ENCODE measurements around the gene PROM2.
"Not testable (repeated sequence)": the region's sequence is repeated elsewhere in the genome, so short reads cannot be mapped to it uniquely, and the experiment has no call there.

Gene PROM2

DNA sequence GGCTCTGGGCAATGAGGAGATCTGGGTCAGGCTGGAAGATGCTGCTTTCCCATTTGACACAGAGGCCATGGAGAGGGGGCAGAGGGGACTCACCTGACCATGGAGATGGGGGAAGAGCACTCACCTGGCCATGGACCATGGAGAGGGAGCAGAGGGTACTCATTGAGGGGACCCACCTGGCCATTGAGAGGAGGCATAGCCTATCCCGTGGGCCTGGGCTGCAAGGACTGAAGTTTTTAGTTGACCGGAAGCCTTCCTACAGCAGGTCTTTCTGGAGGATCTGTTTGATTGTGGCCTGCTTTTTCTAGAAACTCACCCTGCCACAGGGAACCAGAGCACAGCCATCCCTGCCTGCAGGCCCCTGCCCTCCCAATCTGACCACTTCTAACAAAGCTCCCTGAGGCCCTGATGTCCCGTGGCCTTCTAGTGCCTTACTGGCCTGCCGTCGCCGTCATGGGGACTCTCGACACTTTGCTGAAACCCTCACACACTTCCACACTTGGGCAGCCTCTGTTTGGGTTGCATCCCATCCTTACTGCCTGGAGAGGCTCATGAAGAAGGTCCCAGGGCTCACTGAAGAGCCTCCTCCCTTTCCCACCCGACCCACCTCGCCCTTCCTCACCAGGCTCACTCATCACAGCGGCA, 5.1 kb upstream of the PROM2 start:
- no peak for DNase-seq (ENCODE audit: low spot score)

DNA sequence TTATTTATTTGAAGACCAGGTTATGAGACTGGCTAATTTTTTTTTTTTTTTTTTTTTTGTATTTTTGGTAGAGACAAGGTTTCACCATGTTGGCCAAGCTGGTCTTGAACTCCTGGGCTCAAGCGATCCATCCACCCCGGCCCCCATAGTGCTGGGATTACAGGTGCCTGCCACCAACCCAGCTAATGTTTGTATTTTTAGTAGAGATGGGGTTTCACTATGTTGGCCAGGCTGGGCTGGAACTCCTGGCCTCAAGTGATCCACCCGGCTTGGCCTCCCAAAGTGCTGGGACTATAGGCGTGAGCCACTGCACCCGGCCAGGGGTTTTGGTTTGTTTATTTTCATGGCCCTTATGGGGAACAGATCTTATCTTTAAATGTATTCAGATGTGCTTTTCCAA, 4.5 kb upstream of the PROM2 start:
- DNase-seq (ENCODE audit: low spot score), result not testable (repeated sequence)

DNA sequence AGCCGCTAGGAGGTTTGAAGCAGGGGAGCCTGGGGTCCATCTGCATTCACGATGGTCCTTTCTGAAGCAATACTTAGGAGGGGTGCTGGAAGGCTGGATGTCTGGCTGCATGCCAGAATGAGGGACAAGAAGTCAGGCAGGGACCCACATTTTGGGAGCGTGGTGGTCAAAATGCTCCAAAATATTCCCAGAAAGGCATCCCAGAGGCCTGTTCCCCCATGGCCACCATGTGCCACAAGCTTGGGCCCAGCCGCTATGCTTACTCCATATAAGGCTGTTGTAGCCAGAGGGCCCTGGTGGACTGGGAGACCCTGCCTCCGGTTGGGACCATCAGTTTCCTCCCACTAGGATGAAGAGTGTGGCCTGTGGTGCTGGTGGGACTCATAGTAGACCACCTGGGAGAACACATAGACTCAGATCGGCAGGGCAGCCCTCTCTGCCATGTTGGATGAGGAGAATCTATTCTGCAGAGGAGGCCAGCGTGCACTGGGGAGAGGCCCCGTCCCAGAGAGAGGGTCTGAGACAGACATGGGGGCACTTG, 3.6 kb upstream of the PROM2 start:
- no peak for DNase-seq (ENCODE audit: low spot score)

DNA sequence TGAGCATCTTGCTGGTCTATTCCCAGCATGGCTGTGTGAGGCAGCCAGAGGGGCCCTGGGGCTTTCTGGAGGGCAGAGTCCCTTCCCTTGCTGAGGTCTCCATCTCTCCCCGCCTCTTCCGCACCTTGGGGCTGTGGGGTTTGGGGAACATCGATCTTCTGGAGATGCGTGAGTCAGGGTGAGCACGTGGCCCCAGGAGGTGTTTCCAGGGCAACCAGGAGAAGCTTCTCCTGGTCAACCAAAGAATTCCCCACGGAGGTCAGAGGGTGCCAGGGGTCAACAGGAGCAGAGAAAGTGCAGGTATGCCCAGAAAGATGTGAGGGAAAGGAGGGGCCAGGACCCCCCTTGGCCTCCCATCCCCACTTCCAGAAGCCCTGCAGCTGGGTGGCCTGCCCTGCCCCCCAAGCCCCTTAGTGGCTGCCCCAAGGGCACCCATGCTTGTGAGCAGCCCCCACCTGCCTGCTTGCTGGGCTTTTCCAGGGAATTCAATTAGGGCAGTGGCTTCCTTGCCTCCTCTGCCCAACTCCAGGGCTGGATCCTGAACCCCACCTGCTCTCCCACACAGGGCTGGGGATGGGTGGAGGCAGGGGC, 2.8 kb upstream of the PROM2 start:
- no peak for DNase-seq (ENCODE audit: low spot score)

DNA sequence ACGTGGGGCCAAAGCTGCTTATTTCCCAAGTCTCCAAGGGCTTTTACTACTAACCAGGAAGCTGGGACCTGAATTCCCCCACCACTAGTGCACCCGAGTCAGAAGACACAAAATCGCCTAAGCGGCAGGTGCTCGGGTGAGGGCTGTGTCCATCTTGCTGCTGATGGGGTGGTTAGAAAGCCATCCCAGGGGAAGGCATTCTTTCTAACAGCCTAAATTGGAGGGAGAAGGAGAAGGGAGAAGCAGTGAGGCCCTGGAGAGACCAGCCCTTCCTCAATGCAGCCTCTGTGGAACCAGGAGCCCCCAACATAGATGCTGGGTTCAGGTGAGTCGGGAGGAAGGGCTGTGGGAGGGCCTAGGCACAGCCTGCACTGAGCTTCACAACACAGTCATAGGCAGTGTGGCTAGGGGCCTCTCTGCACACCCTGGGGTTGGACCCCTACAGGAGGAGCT, 1.9 kb upstream of the PROM2 start:
- no peak for DNase-seq (ENCODE audit: low spot score)

DNA sequence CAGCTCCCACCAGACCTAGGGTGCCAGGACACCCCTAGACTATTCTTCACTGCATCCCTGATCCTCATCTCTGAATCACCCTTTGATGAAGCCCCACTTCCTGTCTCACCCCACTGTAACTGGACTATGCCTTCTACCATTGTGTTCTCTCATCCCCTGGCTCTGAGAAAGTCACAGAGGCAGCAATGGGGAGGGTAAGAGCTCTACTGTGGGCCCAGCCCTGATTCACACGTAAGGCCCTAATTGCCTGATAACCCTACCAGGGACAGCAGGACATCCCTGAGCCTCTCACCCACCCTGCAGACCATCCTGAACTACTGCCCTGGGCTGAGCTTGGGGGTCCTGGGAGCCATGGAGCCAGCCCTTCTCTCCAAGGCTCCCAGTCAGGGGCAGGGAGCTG, 1.5 kb upstream of the PROM2 start:
- no peak for DNase-seq (ENCODE audit: low spot score)

DNA sequence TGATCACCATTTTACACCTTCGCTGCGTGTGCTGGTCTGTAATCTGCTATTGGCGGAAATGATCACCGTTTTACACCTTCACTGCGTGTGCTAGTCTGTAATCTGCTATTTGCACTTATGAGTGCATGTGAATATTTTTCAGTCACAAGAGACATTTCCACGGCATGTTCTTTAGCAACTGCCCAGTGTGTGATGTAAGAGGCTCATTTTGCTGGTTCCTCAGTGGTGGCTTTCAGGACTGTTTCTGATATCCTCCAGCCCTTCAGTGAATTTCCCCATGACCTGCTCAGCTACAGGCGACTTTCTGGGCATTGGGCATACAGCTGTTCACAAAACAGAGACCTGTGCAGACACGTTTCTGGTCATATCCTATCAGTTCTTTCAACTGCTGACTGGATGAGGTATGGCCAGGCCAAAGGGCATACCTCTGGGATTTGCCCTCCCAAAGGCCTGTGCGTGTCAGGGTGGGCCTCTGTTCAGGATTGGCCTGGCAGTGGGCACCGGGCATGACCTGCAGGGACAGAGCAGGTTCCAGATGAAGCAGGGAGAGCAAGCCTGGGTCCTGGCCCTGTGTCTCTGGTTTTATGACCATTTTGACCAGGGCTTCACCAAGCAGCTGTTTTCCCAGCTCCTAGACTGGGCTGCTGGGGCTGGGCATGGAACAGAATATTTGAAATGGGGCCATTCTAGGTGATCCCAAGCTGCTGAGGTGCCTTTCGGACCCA, 521 bp upstream of the PROM2 start:
- DNase-seq (ENCODE audit: low spot score), result no peak

DNA sequence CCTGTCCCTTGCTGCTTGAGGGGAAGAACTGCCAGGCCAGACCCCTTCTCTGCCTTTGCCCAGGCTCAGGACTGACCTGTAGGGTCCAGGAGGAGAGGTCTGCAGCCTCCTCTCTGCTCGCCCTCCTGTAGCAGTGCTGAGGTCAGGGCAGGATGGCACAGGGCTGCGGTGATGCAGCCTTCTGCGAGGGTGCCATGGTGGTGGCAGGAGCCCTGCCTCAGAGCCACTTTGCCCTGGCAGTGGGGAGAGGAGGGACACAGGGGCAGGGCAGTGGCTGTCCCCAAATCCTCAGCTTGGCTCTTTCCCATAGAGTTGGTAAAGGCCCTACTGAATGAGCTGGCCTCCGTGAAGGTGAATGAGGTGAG, 884 bp downstream of the PROM2 start:
- no peak for DNase-seq (ENCODE audit: low spot score)

DNA sequence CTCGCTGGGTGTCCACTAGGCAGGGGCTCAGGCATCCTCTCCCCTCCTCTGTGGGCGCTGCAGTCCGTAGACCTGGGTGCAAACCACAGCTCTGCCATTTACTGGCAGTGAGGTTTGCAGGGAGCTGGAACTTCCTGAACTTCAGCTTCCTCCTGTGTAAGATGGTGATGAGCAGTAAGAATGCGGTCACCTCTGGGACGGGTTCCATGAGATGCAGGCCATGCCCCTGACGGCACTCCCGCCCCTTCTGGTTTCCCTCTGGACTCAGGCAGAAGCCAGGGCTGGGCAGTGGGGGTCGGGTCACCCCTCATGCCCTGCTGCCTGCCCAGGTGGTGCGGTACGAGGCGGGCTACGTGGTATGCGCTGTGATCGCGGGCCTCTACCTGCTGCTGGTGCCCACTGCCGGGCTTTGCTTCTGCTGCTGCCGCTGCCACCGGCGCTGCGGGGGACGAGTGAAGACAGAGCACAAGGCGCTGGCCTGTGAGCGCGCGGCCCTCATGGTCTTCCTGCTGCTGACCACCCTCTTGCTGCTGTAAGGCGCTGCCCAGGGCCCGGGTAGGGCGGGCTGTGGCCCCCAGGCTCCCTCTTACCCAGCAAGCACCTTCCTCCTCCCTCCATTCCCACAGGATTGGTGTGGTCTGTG, 1.5 kb downstream of the PROM2 start:
- DNase-seq (ENCODE audit: low spot score), result no peak

DNA sequence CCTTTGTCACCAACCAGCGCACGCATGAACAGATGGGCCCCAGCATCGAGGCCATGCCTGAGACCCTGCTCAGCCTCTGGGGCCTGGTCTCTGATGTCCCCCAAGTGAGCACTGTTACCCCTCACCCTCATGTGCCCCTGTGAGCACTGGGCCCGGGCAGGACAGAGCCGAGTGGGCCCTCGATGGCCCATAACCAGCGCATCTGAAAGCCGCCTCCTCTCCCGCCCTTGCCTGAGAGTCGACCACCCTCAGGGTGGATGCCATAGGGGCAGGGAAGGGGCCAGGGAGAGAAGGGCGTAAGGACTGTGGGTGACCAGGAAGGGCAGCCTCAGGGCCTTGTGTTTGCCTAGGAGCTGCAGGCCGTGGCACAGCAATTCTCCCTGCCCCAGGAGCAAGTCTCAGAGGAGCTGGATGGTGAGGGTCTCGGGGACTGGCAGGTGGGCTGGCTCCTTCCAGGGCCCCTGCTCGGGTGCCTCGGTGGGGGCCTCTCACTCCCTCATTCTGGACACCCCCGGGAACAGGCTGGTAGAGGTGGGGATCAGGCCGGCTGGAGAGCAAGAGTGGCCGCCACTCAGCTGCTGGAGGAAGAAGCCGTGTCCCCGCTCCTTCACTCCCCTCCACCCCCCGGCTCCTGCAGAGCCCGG, 2.1 kb downstream of the PROM2 start:
- no peak for DNase-seq (ENCODE audit: low spot score)

DNA sequence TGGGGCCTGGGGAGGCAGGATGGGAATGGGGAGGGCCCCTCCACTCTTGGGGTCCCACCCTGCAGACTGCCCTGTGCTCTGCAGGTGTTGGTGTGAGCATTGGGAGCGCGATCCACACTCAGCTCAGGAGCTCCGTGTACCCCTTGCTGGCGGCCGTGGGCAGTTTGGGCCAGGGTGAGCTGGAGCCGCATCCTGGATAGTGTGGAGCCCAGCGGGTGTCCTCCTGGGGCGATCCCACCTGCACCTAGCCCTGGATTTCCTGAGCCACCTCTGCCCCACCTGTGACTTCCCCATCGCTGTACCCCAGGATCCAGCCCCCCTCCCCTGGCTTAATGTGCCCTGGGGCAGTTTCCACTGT, 2.6 kb downstream of the PROM2 start:
- no peak for DNase-seq (ENCODE audit: low spot score)

DNA sequence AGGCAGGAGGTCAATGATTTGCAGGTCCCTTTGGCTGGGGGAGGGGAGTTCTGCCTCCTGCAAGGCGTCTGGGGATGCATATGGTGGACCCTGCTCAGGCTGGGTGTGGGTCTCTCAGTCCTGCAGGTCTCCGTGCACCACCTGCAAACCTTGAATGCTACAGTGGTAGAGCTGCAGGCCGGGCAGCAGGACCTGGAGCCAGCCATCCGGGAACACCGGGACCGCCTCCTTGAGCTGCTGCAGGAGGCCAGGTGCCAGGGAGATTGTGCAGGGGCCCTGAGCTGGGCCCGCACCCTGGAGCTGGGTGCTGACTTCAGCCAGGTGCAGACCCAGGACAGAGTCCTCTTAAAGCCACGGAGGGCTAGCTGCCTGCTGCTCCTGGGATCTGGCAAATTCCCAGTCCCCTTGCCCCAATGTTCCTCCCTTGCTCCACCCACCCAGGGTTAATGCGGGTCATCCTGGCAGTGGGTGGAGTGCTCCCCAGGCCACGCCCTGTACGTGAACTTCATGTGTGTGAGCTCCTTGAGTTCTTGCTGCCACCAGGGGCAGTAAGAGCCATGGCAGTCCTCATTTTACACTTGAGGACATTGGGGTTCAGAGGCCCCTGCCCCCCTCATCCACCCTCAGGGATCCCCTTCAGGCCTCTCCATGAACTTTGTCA, 3.1 kb downstream of the PROM2 start:
- DNase-seq (ENCODE audit: low spot score), result no peak

DNA sequence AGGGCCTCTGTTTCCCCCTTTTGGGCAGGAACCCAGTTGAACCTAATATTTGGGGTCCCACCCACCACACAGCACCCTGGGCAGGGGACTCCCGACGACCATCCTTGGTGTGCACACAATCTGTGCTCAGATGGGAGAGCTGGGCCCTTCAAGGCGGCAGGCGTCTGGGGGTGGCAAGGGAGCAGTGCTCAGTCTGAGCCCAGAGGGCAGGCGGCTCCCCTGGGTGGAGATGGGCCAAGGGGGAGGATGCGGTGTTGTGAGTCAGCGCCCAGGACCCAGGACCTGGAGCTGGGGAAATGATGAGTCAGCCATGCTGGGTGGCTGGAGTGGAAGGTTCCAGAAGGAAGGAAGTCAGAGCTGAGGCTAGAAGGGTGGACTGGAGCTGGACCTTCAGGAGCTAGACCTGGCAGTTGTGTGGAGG, 3.8 kb downstream of the PROM2 start:
- no peak for DNase-seq (ENCODE audit: low spot score)

DNA sequence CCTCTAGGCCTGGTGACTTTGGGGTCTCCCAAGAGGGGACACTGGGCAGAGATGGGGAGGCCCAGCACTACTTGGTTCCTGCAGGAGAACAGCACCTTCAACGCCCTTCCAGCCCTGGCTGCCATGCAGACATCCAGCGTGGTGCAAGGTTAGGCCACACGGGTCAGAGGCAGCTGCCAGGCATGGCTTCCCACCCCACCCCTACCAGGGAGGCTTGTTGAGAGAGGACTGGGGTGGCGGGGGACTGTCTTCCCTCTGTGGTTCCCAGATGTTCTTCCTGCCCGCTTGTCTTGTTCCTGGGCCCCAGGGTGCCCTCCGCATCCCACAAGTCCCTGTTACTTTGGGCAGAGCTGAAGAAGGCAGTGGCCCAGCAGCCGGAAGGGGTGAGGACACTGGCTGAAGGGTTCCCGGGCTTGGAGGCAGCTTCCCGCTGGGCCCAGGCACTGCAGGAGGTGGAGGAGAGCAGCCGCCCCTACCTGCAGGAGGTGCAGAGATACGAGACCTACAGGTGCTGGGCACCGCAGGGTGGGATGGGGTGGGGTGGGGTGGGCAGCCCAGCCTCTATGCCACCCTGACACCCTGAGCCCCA, 4.5 kb downstream of the PROM2 start:
- DNase-seq (ENCODE audit: low spot score), result no peak

DNA sequence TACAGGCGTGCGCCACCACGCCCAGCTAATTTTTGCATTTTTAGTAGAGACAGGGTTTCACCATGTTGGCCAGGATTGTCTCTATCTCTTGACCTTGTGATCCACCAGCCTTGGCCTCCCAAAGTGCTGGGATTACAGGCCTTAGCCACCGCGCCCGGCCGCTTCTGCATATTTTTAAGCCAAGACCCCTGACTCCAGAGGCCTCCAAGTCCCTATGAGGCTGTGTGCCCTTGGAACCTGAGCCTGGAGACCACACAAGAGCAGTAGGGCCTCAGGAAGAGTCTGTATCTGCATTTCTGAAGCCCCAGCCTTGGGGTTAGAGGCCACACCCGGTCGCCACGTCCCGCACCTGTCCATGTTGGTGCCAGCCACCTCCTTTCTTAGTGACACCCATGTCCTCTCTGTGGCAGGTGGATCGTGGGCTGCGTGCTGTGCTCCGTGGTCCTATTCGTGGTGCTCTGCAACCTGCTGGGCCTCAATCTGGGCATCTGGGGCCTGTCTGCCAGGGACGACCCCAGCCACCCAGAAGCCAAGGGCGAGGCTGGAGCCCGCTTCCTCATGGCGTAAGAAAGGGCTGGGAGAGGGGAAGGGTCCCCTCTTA, 5.3 kb downstream of the PROM2 start:
- DNase-seq (ENCODE audit: low spot score), result no peak

DNA sequence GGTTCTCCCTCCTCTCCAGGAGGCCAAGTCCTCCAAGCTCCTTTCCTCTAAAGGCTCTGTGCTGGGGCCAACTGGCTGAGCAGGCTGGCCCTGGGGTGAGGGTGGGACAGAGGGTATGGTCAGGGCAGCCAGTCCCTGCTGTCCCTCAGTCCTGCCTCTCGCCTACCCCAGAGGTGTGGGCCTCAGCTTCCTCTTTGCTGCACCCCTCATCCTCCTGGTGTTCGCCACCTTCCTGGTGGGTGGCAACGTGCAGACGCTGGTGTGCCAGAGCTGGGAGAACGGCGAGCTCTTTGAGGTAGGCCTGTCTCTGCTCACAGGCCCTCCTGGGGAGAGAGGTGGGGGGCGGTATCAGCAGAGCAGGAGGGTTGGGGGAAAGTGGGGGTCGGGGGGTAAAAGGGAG, 6.8 kb downstream of the PROM2 start:
- DNase-seq (ENCODE audit: low spot score), result no peak

DNA sequence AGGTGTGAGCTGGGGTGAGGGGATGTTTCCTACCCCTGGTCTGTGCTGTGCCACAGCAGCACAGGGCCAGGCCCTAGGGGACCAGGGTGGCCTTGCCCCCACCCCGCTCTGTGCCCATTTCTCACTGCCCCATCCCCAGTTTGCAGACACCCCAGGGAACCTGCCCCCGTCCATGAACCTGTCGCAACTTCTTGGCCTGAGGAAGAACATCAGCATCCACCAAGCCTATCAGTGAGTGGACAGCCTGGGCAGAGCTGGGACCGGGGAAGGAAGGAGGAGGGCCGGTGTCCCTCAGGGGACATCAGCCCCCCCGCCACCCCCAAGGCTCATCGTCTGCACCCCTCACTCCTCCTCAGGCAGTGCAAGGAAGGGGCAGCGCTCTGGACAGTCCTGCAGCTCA, 7.5 kb downstream of the PROM2 start:
- DNase-seq (ENCODE audit: low spot score), result no peak

DNA sequence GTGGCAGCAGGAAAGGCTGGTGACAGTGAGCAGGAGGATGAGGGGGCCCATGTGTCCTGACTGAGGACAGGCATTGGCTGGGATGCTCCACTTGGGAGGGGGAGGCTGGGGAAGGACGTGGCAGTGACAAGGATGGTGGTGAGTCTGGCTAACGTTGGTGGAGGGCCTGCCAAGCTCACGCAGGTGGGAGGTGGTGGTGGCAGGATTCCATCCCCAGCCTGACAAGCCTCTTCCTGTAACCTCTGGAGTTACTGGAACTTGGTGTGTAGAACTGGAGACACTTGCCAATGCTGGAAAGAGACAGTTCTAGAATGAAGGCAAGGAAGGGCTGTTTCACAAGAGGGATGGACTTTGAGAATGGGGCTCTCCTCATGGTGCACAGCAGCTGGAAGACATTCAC, 8.2 kb downstream of the PROM2 start:
- no peak for DNase-seq (ENCODE audit: low spot score)

DNA sequence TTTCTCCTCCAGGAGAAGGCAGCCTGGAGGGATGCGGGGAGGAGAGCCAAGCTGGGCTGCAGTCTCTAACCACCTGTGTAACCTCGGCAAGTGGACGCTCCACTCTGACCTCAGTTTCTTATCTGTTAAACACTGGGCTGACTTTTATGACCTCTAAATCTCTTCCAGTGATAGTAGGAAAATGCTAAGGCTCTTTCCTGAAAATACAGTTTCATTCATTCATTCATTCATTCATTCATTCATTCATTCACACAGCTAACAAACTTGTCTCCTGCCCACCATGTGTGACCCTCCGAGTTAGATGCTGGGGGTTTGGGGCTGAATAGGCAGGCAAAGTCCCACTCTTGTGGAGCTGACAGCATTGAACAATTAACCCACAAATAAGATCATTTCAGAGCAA, 9.3 kb downstream of the PROM2 start:
- DNase-seq (ENCODE audit: low spot score), result no peak

DNA sequence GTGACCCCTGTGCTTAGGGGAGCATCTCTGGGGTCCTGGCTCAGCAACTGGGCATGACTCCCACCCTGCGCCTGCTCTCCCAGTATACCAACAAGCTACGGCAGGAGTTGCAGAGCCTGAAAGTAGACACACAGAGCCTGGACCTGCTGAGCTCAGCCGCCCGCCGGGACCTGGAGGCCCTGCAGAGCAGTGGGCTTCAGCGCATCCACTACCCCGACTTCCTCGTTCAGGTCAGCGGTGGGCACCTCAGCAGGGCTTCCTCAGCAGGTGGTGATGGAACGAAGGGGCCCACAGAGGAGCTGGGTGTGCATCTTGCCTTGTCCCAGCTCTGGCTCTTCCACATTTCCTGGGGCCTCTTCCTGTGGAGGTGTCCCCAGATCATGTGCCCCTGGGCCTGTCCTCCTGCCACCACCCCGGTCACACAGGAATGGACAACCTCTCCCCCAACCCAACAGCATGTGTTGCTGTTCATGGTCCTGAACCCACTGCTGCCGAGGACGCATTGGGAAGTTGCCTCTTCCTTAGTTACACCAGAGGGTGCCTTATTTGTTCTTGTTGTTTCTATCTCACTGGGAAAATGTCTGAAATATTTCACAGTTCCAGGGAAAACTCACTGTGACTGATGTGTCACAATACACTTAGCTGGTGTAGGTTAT, 10.8 kb downstream of the PROM2 start:
- no peak for DNase-seq (ENCODE audit: low spot score)

DNA sequence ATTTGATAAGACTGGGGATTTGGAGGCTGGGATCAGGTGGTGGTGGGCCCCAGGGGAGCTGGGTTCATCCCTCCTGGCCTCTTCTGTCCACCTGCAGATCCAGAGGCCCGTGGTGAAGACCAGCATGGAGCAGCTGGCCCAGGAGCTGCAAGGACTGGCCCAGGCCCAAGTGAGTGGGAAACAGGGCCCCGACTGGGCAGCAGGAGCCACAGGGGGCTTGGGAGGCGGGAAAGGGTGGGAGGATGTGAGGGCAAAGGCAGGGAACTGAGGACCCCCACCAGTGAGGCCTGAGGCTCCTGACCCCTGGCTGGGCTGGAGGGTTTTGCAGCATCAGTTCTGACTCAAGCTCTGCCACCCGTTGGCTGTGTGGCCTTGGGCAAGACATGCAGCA, 11.3 kb downstream of the PROM2 start:
- DNase-seq (ENCODE audit: low spot score), result no peak

Measured in globus pallidus (tissue), 1 donor.